ENCODE results near the gene FAM162B.

GRCh38 chr6:116741571-116741970, 23.9 kb downstream of the FAM162B start:
- no peak for TF ChIP-seq CTCF (IDR thresholded peaks at IDR 0.05; ENCODE audit: insufficient read depth, low read length, poor library complexity, severe bottlenecking)
- no peak for TF ChIP-seq EZH2phosphoT487 (conservative IDR thresholded peaks at IDR 0.05; ENCODE audit: low read length)
